ENCODE measurements around the gene SLCO3A1. TPM values are rescaled to one million over a fixed set of nuclear protein-coding genes. Genes with fewer than 3 reads are reported as not detected.

SLCO3A1 gene
- total and polyA plus RNA-seq, 5 donors, result 37.4 to 52.0 (median 45.0) TPM

DNA sequence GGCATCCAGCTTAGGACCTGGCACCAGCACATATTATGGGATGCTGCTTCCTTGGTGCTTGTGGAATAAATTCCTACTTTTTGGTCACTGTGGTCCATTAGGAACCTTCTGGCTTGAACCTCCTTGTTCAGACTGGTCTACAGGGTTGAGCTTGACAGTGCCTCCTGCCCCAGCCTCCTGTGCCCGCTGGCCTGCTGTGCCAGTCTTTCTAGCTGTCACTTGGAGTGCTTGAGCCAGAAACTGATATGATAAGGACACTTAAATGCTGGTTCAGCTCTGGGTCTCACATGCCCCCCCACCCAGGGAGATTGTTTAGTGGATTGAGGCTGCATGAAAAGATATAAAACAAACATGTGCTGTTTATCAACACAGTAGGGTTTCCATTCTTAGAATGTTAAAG, 147.8 kb downstream of the SLCO3A1 start:
- ATAC-seq, result peak; percentile 57 to 71

GRCh38 chr15:92002666-92003065, 149.2 kb downstream of the SLCO3A1 start:
- DNase-seq, result no peak
- no peaks in the 10 kb centered on the region for H3K27me3 ChIP-seq (ENCODE audit: control insufficient read depth, insufficient read depth)
- H3K4me1 ChIP-seq (ENCODE audit: control insufficient read depth, insufficient read depth, low read length), result peaks cover 22% of the 10 kb centered on the region
- ATAC-seq, result no peak
- 98% methylated on average over 4 of the region's 4 CpGs for WGBS
- intact Hi-C loops (cut with DNase I), result no loop called here
- no peaks in the 10 kb centered on the region for H3K9me3 ChIP-seq (ENCODE audit: control insufficient read depth, low read length)
- no peak overlapping the region for H3K27ac ChIP-seq (ENCODE audit: low read length)
- no peak overlapping the region for H3K4me3 ChIP-seq (ENCODE audit: low read length)

More for the DNA sequence above, 147.8 kb downstream of the SLCO3A1 start:
- WGBS, result 59% methylated on average over 1 of the region's 1 CpG
- Histone ChIP-seq H3K27me3 (ENCODE audit: control insufficient read depth, insufficient read depth) (no peaks in the 10 kb centered on the region), H3K4me1 (ENCODE audit: control insufficient read depth, insufficient read depth, low read length) (peaks cover 22% of the 10 kb centered on the region), H3K4me3 (ENCODE audit: low read length) (no peak overlapping the region), H3K27ac (ENCODE audit: low read length) (no peak overlapping the region), H3K9me3 (ENCODE audit: control insufficient read depth, low read length) (no peaks in the 10 kb centered on the region)
- intact Hi-C loops (cut with DNase I), result no loop called here
- DNase-seq, result no peak

DNA sequence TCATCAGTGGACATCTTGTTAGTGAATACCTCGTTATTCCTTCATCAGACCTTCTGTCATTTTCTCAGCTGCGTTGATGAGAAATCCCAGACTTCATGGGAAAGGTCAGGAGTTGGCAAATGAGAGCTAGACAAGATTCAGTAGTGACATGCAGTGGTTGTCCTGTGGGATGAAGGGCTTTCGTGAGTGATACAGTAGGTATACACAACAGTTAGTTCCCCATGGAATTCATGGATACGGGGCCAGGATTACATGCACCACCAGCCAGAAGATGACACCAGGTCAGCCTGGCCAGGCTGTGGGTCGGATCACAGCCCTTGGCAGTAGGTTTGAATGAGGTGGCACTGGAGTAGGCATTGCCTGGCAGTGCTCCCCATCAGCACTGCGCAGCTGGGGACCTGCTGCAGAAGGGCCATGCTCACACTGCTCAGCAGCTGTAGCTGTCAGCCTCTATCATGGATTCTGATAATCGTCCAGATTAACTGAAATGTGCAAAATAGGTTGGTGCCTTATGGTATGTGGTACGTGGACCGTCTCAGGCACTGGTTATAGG, 150.1 kb downstream of the SLCO3A1 start:
- H3K27me3 ChIP-seq (ENCODE audit: control insufficient read depth, insufficient read depth), result no peaks in the 10 kb centered on the region
- intact Hi-C loops (cut with DNase I), result no loop called here
- WGBS, result 68% methylated on average over 9 of the region's 9 CpGs
- H3K27ac ChIP-seq (ENCODE audit: low read length), result no peak overlapping the region
- ATAC-seq (peak; percentile 51 to 60), DNase-seq (no peak)
- no peaks in the 10 kb centered on the region for H3K9me3 ChIP-seq (ENCODE audit: control insufficient read depth, low read length)
- H3K4me3 ChIP-seq (ENCODE audit: low read length), result no peak overlapping the region
- peaks cover 22% of the 10 kb centered on the region for H3K4me1 ChIP-seq (ENCODE audit: control insufficient read depth, insufficient read depth, low read length)

GRCh38 chr15:92005154-92005553, 151.6 kb downstream of the SLCO3A1 start:
- Histone ChIP-seq H3K27ac (ENCODE audit: low read length) (no peak overlapping the region), H3K4me3 (ENCODE audit: low read length) (no peak overlapping the region), H3K9me3 (ENCODE audit: control insufficient read depth, low read length) (no peaks in the 10 kb centered on the region), H3K4me1 (ENCODE audit: control insufficient read depth, insufficient read depth, low read length) (peaks cover 32% of the 10 kb centered on the region), H3K27me3 (ENCODE audit: control insufficient read depth, insufficient read depth) (no peaks in the 10 kb centered on the region)
- DNase-seq (no peak), ATAC-seq (no peak)
- WGBS, result 95% methylated on average over 6 of the region's 6 CpGs
- intact Hi-C loops (cut with DNase I), result no loop called here

DNA sequence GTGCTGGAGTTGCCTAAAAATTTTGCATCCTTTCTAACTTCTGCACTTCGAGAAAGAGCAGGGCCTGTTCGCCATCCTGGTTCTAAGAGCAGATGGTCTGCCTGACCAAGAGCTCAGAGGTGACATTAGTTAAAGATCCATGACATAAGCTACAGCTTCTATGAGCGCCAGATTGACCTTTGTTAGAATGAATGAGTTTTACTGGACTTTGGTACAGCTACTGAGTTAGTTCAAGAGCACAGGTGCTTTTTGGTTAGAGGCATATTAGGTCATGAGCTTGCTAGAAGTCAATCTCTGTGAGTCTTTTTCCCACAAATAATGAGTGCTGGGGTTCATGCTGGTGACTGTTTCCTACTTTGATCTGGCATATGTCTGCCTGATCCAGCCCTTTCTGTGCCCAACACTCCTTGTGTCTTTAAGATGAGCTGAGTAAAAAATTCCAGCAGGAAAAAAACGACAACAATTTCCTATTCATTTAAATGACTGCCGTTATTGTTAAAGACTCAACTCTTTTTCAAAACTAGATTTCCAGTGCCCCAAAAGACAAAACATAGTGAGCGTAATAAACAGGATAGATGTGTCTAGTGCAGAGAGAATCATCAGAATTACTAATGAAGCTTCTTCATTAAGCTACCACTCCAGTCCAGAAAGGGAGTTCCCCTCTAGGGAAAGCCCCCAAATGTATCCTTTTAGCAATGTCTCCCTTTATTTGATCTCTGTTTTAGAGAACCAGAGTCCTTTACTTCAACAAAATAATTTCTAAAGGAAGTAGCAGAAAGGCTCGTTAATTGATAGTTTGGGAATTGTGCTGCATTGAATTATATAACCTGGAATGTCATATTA, 152.9 kb downstream of the SLCO3A1 start:
- H3K4me1 ChIP-seq (ENCODE audit: control insufficient read depth, insufficient read depth, low read length), result peaks cover 26% of the 10 kb centered on the region
- H3K4me3 ChIP-seq (ENCODE audit: low read length), result no peak overlapping the region
- H3K27ac ChIP-seq (ENCODE audit: low read length), result no peak overlapping the region
- no peaks in the 10 kb centered on the region for H3K9me3 ChIP-seq (ENCODE audit: control insufficient read depth, low read length)
- ATAC-seq (no peak), DNase-seq (no peak)
- H3K27me3 ChIP-seq (ENCODE audit: control insufficient read depth, insufficient read depth), result no peaks in the 10 kb centered on the region
- 83% methylated on average over 7 of the region's 7 CpGs for WGBS
- intact Hi-C loops (cut with DNase I), result no loop called here

GRCh38 chr15:92009162-92009561, 155.7 kb downstream of the SLCO3A1 start:
- Histone ChIP-seq H3K9me3 (ENCODE audit: control insufficient read depth, low read length) (no peaks in the 10 kb centered on the region), H3K4me3 (ENCODE audit: low read length) (no peak overlapping the region), H3K27me3 (ENCODE audit: control insufficient read depth, insufficient read depth) (no peaks in the 10 kb centered on the region), H3K4me1 (ENCODE audit: control insufficient read depth, insufficient read depth, low read length) (peaks cover 29% of the 10 kb centered on the region), H3K27ac (ENCODE audit: low read length) (peak overlapping the region; percentile 84)
- 54% methylated on average over 6 of the region's 6 CpGs for WGBS
- intact Hi-C loops (cut with DNase I), result no loop called here
- DNase-seq, result no peak
- ATAC-seq, result no peak

DNA sequence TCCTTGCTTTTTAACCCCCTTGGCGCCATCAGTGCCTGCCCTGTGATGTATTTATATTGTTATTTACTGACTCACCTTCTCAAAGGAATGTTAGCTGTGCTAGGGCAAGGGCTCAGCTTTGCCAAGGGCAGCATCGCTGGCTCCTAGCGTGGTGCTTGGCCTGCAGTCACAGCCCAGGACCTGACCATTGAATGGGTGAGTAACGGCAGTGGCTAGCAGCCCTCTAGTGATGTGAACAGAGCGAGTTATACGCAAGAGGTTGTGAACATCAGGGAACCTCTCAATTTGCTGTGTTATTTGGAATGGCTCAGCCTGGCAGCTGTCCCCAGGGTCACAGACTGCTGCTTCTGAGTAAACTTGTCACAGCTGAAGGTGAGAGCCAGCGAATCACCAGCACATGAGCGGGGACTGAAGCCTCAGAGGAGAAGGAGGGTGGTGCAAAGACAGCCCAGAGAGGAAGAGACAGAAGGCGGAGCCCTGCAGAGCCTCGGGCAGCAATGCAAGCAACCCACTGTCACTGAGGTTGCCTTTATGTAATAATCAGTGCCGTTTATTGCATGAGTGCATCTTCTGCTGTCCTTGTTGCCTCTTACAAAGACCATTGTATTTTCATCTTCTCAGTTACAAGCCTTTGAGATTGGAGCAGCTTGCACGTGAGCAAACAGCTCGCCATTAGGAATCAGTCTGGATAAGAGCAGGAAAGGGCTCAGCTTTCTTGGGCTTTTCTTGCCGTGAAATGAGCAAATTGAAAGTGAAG, 158.3 kb downstream of the SLCO3A1 start:
- no peaks in the 10 kb centered on the region for H3K27me3 ChIP-seq (ENCODE audit: control insufficient read depth, insufficient read depth)
- intact Hi-C loops (cut with DNase I), result no loop called here
- WGBS, result 51% methylated on average over 14 of the region's 14 CpGs
- DNase-seq, result peak in 2 of 3 donors; percentile 46 to 75
- ATAC-seq, result peak; percentile 73 to 78
- no peaks in the 10 kb centered on the region for H3K9me3 ChIP-seq (ENCODE audit: control insufficient read depth, low read length)
- peak overlapping the region; percentile 21 for H3K27ac ChIP-seq (ENCODE audit: low read length)
- H3K4me1 ChIP-seq (ENCODE audit: control insufficient read depth, insufficient read depth, low read length), result peaks cover 34% of the 10 kb centered on the region
- no peak overlapping the region for H3K4me3 ChIP-seq (ENCODE audit: low read length)

DNA sequence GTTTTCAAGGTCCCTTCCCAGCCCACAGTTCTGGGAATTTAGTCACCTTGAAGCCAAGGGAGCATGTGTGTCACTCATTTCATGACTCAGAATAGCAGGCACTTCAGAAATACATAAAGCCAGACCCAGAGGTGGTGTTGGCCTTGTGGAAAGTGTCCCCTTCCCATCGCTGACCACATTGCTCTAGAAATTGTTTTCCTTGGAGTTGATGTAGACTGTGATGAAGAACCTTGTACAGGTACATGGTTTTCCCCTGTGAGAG, 158.8 kb downstream of the SLCO3A1 start:
- peak; percentile 18 to 55 for ATAC-seq
- peaks cover 34% of the 10 kb centered on the region for H3K4me1 ChIP-seq (ENCODE audit: control insufficient read depth, insufficient read depth, low read length)
- peak overlapping the region; percentile 21 for H3K27ac ChIP-seq (ENCODE audit: low read length)
- DNase-seq, result no peak
- intact Hi-C loops (cut with DNase I), result no loop called here
- no peaks in the 10 kb centered on the region for H3K9me3 ChIP-seq (ENCODE audit: control insufficient read depth, low read length)
- H3K27me3 ChIP-seq (ENCODE audit: control insufficient read depth, insufficient read depth), result no peaks in the 10 kb centered on the region
- 76% methylated on average over 1 of the region's 1 CpG for WGBS
- no peak overlapping the region for H3K4me3 ChIP-seq (ENCODE audit: low read length)

DNA sequence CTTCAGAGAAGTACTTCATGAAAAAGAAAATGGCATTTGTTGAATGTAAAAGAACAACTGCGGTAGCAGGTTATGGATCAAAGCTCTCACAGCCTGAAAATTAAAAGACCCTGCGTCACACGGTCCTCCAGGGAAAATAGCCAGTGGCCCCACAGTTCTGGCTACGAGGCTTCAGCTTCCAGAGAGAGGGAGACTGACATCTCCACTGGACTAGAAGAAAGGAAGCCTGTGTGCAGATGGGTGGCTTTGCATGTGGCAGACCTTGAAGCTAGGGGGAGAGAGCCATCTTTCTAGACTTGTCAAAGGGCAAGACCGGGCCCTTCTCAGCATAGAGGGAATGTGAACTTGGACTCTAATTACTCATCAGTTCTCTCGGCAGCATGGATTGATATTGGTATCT, 159.4 kb downstream of the SLCO3A1 start:
- intact Hi-C loops (cut with DNase I), result no loop called here
- H3K27ac ChIP-seq (ENCODE audit: low read length), result no peak overlapping the region

GRCh38 chr15:92014281-92015030, 160.9 kb downstream of the SLCO3A1 start:
- no peak overlapping the region for H3K4me3 ChIP-seq (ENCODE audit: low read length)
- no peaks in the 10 kb centered on the region for H3K9me3 ChIP-seq (ENCODE audit: control insufficient read depth, low read length)
- intact Hi-C loops (cut with DNase I), result no loop called here
- no peak for ATAC-seq
- no peaks in the 10 kb centered on the region for H3K27me3 ChIP-seq (ENCODE audit: control insufficient read depth, insufficient read depth)
- no peak for DNase-seq
- peaks cover 36% of the 10 kb centered on the region for H3K4me1 ChIP-seq (ENCODE audit: control insufficient read depth, insufficient read depth, low read length)
- WGBS, result 82% methylated on average over 6 of the region's 6 CpGs
- H3K27ac ChIP-seq (ENCODE audit: low read length), result no peak overlapping the region

More for the DNA sequence above, 159.4 kb downstream of the SLCO3A1 start:
- H3K27me3 ChIP-seq (ENCODE audit: control insufficient read depth, insufficient read depth), result no peaks in the 10 kb centered on the region
- ATAC-seq (no peak), DNase-seq (no peak)
- peaks cover 39% of the 10 kb centered on the region for H3K4me1 ChIP-seq (ENCODE audit: control insufficient read depth, insufficient read depth, low read length)
- WGBS, result 92% methylated on average over 6 of the region's 6 CpGs
- no peak overlapping the region for H3K4me3 ChIP-seq (ENCODE audit: low read length)
- no peaks in the 10 kb centered on the region for H3K9me3 ChIP-seq (ENCODE audit: control insufficient read depth, low read length)

Measured in right cardiac atrium (tissue), 5 donors.